DND-41 (cell line): Measurements from ENCODE around the gene MSH3.

Experiments
- ATAC-seq: fragments of 200-7000 bp; cut with Tn5 transposase; 3 replicates; pipeline ENCODE4 v1.9.1; 2021; ENCODE audit warnings: low read depth; ENCODE audit not compliant: insufficient read depth
- DNase-seq: peaks from one replicate; pipeline ENCODE4 v3.0.0-alpha.2; 2020
- H2AFZ ChIP-seq: 2 replicates; pipeline ENCODE4 v1.6.0; 2012; ENCODE audit warnings: low read depth, low read length
- H3K27ac ChIP-seq: 2 replicates; pipeline ENCODE4 v1.5.1; 2012; ENCODE audit warnings: low read length, inconsistent platforms
- H3K27me3 ChIP-seq: fragments of 200-600 bp; sonication (generic); 2 replicates; pipeline ENCODE4 v1.6.0; 2012; ENCODE audit warnings: low read length, mild to moderate bottlenecking, inconsistent platforms; ENCODE audit not compliant: insufficient read depth, poor library complexity
- H3K36me3 ChIP-seq: 2 replicates; pipeline ENCODE4 v1.5.1; 2012; ENCODE audit warnings: low read length, inconsistent platforms; ENCODE audit not compliant: insufficient read depth
- H3K4me1 ChIP-seq: 2 replicates; pipeline ENCODE4 v1.5.1; 2012; ENCODE audit warnings: mild to moderate bottlenecking, low read length; ENCODE audit not compliant: insufficient read depth
- H3K4me2 ChIP-seq: 2 replicates; pipeline ENCODE4 v1.6.0; 2012; ENCODE audit warnings: mild to moderate bottlenecking, moderate library complexity, low read length, inconsistent platforms; ENCODE audit not compliant: insufficient read depth
- H3K4me3 ChIP-seq, 2 experiments: fragments of 200-600 bp in 1 of 2; shearing (Covaris generic) in 1 of 2; 2 replicates each; pipeline ENCODE4 v1.5.1; 2012 to 2016; ENCODE audit warnings: inconsistent platforms in 2 of 2, low read length in 2 of 2, mild to moderate bottlenecking in 2 of 2, low read depth in 1 of 2, moderate library complexity in 1 of 2
- H3K79me2 ChIP-seq: 2 replicates; pipeline ENCODE4 v1.6.0; 2012; ENCODE audit warnings: low read length, inconsistent platforms; ENCODE audit not compliant: insufficient read depth
- H3K9ac ChIP-seq: 2 replicates; pipeline ENCODE4 v1.6.0; 2012; ENCODE audit warnings: low read depth, mild to moderate bottlenecking, inconsistent platforms, low read length, moderate library complexity
- H3K9me3 ChIP-seq: 2 replicates; pipeline ENCODE4 v1.5.1; 2012; ENCODE audit warnings: low read length, moderate library complexity, mild to moderate bottlenecking, inconsistent platforms; ENCODE audit not compliant: insufficient read depth, severe bottlenecking
- H4K20me1 ChIP-seq: 2 replicates; pipeline ENCODE4 v1.6.0; 2012; ENCODE audit warnings: low read length; ENCODE audit not compliant: insufficient read depth
- CTCF ChIP-seq: IDR thresholded peaks from 2 replicates; pipeline ENCODE4 v1.5.1; 2012; ENCODE audit warnings: borderline replicate concordance, low read length, moderate library complexity, mild to moderate bottlenecking; ENCODE audit not compliant: poor library complexity, severe bottlenecking; ENCODE audit errors: extremely low read depth
- EZH2 ChIP-seq: IDR thresholded peaks from 3 replicates; pipeline ENCODE4 v1.6.1; 2012; ENCODE audit warnings: borderline replicate concordance, low read depth, mild to moderate bottlenecking, moderate library complexity, low read length, inconsistent platforms; ENCODE audit not compliant: severe bottlenecking

The MSH3 gene

GRCh38 chr5:80757290-80757689, 102.8 kb downstream of the MSH3 start:
- TF ChIP-seq EZH2 = no peak
- Histone ChIP-seq H3K27ac (peak overlapping the region; percentile 15; the same call in 1 of the 2 replicates), H4K20me1 (no peaks in the 10 kb centered on the region), H3K9me3 (no peaks in the 10 kb centered on the region), H3K4me2 (no peak overlapping the region), H3K9ac (no peak overlapping the region), H3K27me3 (no peaks in the 10 kb centered on the region), H3K36me3 (peaks cover 15% of the 10 kb centered on the region; the same call in 1 of the 2 replicates), H3K79me2 (no peaks in the 10 kb centered on the region), H3K4me3 (no peak overlapping the region), H2AFZ (no peak overlapping the region), H3K4me1 (peaks cover 50% of the 10 kb centered on the region)
- DNase-seq = no peak
- ATAC-seq = no peak

DNA sequence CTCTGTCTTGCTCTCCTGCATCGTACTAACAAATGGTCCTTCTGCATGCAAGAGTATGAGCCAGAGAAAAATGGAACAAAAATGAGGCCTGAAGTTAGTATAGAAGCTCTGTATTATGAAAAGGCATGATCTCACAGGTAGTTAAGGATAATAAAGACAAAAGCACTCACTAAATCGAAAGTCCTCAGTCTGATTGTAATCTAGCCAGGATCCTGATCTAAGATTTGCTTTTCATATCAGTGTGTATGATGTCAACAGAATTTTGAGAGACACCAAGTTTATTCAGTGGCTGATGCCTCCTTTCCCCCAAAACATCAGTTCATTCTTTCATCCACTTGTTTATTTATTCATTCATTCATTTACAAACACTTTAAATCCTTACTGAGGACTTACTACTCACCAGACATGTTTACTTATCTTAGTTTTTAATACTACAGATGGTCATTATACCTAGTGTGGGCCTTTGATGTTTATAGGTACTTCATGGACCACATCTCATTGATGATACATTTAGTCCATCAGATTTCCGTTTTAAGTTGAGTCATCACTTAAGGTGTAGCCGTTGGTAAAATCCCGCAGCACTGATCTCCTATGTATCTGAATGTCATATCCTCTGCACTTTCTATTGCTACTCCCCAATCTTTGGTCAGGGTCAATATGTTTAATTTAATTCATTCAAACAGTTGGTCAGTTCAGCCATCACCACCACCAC, 105.6 kb downstream of the MSH3 start:
- DNase-seq (no peak), ATAC-seq (no peak)
- Histone ChIP-seq H4K20me1 (no peaks in the 10 kb centered on the region), H3K36me3 (peaks cover 21% of the 10 kb centered on the region; the same call in 1 of the 2 replicates), H3K79me2 (no peaks in the 10 kb centered on the region), H3K27me3 (no peaks in the 10 kb centered on the region), H3K27ac (no peak overlapping the region), H3K4me3 (no peak overlapping the region), H3K9ac (no peak overlapping the region), H2AFZ (no peak overlapping the region), H3K9me3 (no peaks in the 10 kb centered on the region), H3K4me2 (no peak overlapping the region), H3K4me1 (peaks cover 30% of the 10 kb centered on the region)
- TF ChIP-seq CTCF (no peak), EZH2 (no peak)

DNA sequence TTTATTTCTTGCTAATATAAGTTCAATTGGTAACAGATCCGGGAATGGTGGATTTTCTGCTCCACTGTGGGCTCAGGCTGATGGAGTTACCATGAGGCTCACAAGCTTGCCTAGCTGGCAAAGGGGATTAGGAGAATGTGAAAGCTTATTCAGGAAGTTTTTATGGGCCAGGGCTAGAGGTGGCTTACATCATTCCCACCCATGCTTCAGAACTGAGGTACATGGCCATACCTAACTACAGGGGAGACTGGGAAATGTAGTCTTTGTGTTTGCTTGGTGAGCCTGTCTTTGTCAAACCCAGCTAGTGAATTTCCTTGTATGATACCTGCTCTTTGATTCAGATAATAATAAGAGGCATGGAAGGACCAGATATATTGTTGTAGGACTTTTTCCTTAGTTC, 106.2 kb downstream of the MSH3 start:
- H3K9ac ChIP-seq = no peak overlapping the region
- TF ChIP-seq CTCF (no peak), EZH2 (no peak)
- H3K9me3 ChIP-seq = no peaks in the 10 kb centered on the region
- no peaks in the 10 kb centered on the region for H3K79me2 ChIP-seq
- no peak overlapping the region for H3K4me3 ChIP-seq
- H3K27ac ChIP-seq = no peak overlapping the region
- no peaks in the 10 kb centered on the region for H4K20me1 ChIP-seq
- H3K27me3 ChIP-seq = no peaks in the 10 kb centered on the region
- no peak overlapping the region for H2AFZ ChIP-seq
- peaks cover 21% of the 10 kb centered on the region; the same call in 1 of the 2 replicates for H3K36me3 ChIP-seq
- ATAC-seq = no peak
- H3K4me1 ChIP-seq = peaks cover 24% of the 10 kb centered on the region
- H3K4me2 ChIP-seq = no peak overlapping the region
- DNase-seq = no peak

DNA sequence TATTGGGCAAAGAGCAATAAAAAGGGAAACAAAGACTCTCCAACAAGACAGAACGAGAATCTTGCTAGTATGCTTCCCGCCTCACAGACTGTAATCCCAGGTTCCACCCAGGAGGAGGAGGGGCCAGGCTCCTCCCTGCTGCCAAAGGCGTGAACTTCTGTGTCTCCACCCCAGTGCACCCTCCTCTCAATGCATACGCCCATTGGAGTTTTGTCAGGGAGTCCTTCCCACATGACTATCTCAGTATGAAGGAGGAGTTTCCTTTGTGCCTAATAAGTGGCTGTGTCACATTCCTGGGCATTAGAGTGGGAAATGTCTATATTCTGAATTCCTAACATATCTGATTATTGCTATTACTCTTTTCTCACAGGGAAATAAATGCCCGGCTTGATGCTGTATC, 106.7 kb downstream of the MSH3 start:
- no peaks in the 10 kb centered on the region for H3K27me3 ChIP-seq
- TF ChIP-seq CTCF (no peak), EZH2 (no peak)
- no peak overlapping the region for H2AFZ ChIP-seq
- no peak overlapping the region for H3K4me2 ChIP-seq
- H3K9ac ChIP-seq = no peak overlapping the region
- no peak for DNase-seq
- peaks cover 21% of the 10 kb centered on the region; the same call in 1 of the 2 replicates for H3K36me3 ChIP-seq
- no peak for ATAC-seq
- no peaks in the 10 kb centered on the region for H3K79me2 ChIP-seq
- no peaks in the 10 kb centered on the region for H3K9me3 ChIP-seq
- H4K20me1 ChIP-seq = no peaks in the 10 kb centered on the region
- peaks cover 19% of the 10 kb centered on the region for H3K4me1 ChIP-seq
- H3K4me3 ChIP-seq = no peak overlapping the region
- no peak overlapping the region for H3K27ac ChIP-seq
